Progenitor cell of endocrine pancreas (in vitro differentiated cells): Measurements from ENCODE around the gene PPIG. TPM values are rescaled to one million over a fixed set of nuclear protein-coding genes. Genes with fewer than 3 reads are reported as not detected.
"Not testable (repeated sequence)": the region's sequence is repeated elsewhere in the genome, so short reads cannot be mapped to it uniquely, and the experiment has no call there.

Experiments
- DNase-seq: peaks from one replicate; pipeline ENCODE4 v3.0.0; 2021; ENCODE audit warnings: low spot score; ENCODE audit not compliant: unreplicated experiment
- H3K27ac Mint-ChIP-seq: 2 replicates; pipeline ENCODE4 v1.8.0; 2021; ENCODE audit warnings: mild to moderate bottlenecking, moderate library complexity, mixed read lengths
- H3K27me3 Mint-ChIP-seq: 2 replicates; pipeline ENCODE4 v1.8.0; 2021; ENCODE audit warnings: mixed read lengths
- H3K36me3 Mint-ChIP-seq: 2 replicates; pipeline ENCODE4 v1.8.0; 2022; ENCODE audit warnings: mixed read lengths; ENCODE audit not compliant: insufficient read depth
- H3K4me1 Mint-ChIP-seq: 2 replicates; pipeline ENCODE4 v1.8.0; 2021; ENCODE audit warnings: low read depth, mixed read lengths
- H3K4me3 Mint-ChIP-seq: 2 replicates; pipeline ENCODE4 v1.8.0; 2021; ENCODE audit warnings: low read depth, mild to moderate bottlenecking, moderate library complexity, mixed read lengths
- H3K9me3 Mint-ChIP-seq: 2 replicates; pipeline ENCODE4 v1.8.0; 2021; ENCODE audit warnings: low read depth, mixed read lengths
- total RNA-seq: library from RNA; stranded (reverse); gene quantifications from 2 replicates; pipeline ENCODE4 v1.2.1, GENCODE V29; 2021
- TF ChIP-seq, protein P1 (sequence below): fragments of 200-600 bp; sonication (generic); IDR thresholded peaks from one replicate; pipeline ENCODE4 v1.5.0; 2021; ENCODE audit warnings: antibody characterized with exemption, mild to moderate bottlenecking; ENCODE audit not compliant: unreplicated experiment

Gene PPIG
- total RNA-seq, 1 donor from 2014 or later, result 62.1 TPM

DNA sequence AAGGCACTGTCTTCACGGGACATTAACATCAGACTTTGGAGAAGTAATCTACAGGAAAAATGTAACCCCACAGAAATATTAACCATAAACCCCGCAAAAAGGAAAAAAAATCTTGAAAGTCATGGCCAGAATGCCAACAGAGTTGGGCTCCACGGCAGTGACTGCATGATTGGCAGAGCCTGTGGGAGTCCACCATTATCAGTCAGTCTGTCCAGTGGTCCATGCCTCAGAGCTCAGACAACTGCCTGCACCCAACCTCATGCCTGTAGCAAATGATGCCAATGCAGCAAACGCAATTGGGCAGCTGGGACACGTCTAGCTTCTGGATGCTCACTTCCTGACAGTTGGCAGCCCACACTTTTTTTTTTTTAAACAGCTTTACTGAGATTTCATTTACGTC is 5.1 kb upstream of the PPIG start:
- Mint-ChIP-seq H3K27ac (no peak overlapping the region), H3K27me3 (peaks cover 16% of the 10 kb centered on the region), H3K9me3 (peaks cover 3% of the 10 kb centered on the region), H3K4me3 (no peak overlapping the region), H3K4me1 (peaks cover 2% of the 10 kb centered on the region), H3K36me3 (peaks cover 3% of the 10 kb centered on the region)
- no peak for DNase-seq
- TF ChIP-seq, protein P1, sequence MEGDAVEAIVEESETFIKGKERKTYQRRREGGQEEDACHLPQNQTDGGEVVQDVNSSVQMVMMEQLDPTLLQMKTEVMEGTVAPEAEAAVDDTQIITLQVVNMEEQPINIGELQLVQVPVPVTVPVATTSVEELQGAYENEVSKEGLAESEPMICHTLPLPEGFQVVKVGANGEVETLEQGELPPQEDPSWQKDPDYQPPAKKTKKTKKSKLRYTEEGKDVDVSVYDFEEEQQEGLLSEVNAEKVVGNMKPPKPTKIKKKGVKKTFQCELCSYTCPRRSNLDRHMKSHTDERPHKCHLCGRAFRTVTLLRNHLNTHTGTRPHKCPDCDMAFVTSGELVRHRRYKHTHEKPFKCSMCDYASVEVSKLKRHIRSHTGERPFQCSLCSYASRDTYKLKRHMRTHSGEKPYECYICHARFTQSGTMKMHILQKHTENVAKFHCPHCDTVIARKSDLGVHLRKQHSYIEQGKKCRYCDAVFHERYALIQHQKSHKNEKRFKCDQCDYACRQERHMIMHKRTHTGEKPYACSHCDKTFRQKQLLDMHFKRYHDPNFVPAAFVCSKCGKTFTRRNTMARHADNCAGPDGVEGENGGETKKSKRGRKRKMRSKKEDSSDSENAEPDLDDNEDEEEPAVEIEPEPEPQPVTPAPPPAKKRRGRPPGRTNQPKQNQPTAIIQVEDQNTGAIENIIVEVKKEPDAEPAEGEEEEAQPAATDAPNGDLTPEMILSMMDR, result no peak

DNA sequence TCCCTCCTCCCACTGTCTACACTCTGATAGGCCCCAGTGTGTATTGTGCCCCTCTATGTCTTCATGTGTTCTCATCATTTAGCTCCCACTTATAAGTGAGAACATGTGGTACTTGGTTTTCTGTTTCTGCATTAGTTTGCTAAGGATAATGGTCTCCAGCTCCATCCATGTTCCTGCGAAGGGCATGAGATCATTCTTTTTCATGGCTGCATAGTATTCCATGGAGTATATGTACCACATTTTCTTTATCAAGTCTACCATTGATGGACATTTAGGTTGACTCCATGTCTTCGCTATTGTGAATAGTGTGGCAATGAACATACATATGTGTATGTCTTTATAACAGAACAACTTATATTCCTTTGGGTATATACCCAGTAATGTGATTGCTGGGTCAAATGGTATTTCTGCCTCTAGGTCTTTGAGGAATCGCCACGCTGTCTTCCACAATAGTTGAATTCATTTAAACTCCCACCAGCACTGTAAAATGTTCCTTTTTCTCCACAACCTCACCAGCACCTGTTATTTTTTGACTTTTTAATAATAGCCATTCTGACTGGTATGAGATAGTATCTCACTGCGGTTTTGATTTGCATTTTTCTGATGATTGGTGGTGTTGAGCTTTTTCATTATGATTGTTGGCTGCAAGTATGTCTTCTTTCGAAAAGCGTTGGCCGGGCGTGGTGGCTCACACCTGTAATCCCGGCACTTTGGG is 1.4 kb upstream of the PPIG start:
- DNase-seq, H3K9me3 Mint-ChIP-seq, H3K27ac Mint-ChIP-seq, H3K36me3 Mint-ChIP-seq: not testable (repeated sequence)
- Mint-ChIP-seq H3K27me3 (peaks cover 12% of the 10 kb centered on the region), H3K4me3 (peak overlapping the region; percentile 38), H3K4me1 (peaks cover 13% of the 10 kb centered on the region)

DNA sequence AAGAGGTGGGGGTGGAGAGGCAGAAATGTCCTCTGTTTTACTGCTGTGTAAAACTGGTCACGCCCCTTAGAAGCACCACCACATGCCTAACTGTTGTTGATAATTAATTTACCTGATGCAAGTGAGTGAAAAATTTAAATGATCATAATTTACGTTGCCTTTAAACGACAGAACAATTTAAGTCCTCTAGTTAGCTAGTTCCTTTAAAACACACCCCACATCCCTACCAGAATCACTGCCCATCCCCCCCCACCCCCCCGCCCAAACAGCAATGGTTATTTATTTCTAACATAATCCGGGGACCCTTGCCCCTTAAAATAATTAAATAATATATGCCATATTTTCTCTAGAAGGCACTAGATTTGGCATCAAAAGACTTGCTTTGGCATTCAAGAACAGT is 633 bp upstream of the PPIG start:
- H3K4me3 Mint-ChIP-seq, result peak overlapping the region; percentile 99
- TF ChIP-seq, protein P1, result no peak
- H3K36me3 Mint-ChIP-seq, result peaks cover 6% of the 10 kb centered on the region
- DNase-seq, result no peak
- H3K4me1 Mint-ChIP-seq, result peaks cover 13% of the 10 kb centered on the region
- H3K27ac Mint-ChIP-seq, result peak overlapping the region; percentile 49
- peaks cover 4% of the 10 kb centered on the region for H3K9me3 Mint-ChIP-seq
- H3K27me3 Mint-ChIP-seq, result peaks cover 12% of the 10 kb centered on the region

DNA sequence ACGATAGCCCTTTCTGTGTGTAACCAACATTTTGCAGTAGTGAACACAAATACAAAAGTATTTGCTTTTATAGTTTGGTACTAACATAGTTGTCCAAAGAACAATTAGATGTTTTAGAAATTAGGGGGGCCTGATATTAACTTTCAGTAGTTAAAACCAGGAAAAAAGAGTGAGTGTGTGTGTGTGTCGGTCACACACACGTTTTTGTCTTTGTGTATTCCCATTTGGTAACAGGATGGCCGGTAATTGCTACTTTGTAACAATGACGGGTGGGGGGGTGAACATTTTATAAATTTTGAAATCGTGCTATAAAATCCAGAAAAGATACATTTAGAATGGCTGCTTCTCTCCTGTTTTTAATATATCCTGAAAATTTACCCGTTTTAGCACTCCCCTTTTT is 1.5 kb downstream of the PPIG start:
- H3K27ac Mint-ChIP-seq, result peak overlapping the region; percentile 99
- H3K4me1 Mint-ChIP-seq, result peaks cover 13% of the 10 kb centered on the region
- TF ChIP-seq, protein P1, result no peak
- peaks cover 4% of the 10 kb centered on the region for H3K9me3 Mint-ChIP-seq
- no peaks in the 10 kb centered on the region for H3K27me3 Mint-ChIP-seq
- peak overlapping the region; percentile 99 for H3K4me3 Mint-ChIP-seq
- DNase-seq, result no peak
- H3K36me3 Mint-ChIP-seq, result peaks cover 8% of the 10 kb centered on the region

DNA sequence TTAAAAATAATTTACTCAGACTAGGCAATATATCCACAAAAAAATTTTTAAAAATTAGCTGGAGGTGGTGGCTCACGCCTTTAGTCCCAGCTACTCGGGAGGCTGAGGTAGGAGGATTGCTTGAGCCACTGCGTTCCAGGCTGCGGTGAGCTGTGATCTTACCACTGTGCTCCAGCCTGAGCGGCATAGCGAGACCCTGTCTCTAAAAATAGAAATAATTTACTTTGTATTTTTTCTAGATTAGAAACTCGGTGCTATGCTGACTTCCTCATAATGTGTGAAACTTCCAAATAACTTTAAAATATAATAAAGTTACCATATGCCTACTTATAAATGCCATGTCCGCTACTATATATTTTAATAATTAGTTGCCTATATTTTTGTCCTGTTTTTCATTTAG is 6.7 kb downstream of the PPIG start:
- DNase-seq, result no peak
- no peaks in the 10 kb centered on the region for H3K27me3 Mint-ChIP-seq
- H3K36me3 Mint-ChIP-seq, result peaks cover 3% of the 10 kb centered on the region
- H3K27ac Mint-ChIP-seq, result no peak overlapping the region
- peaks cover 7% of the 10 kb centered on the region for H3K4me1 Mint-ChIP-seq
- no peaks in the 10 kb centered on the region for H3K9me3 Mint-ChIP-seq
- H3K4me3 Mint-ChIP-seq, result no peak overlapping the region
- TF ChIP-seq, protein P1, result no peak

DNA sequence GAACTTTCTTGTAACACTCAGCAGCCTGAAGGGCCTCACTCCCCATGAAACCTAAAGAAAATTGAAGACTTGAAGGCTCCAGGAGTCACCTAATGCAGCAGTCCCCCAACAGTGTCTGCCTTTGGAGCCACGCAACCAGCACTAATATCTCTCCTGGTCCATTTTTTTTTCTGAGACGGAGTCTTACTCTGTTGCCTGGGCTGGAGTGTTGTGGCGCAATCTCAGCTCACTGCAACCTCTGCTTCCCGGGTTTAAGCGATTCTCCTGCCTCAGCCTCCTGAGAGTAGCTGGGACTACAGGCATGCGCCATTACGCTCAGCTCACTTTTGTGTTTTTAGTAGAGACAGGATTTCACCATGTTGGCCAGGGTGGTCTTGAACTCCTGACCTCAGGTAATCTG is 12.4 kb downstream of the PPIG start:
- H3K4me1 Mint-ChIP-seq, H3K36me3 Mint-ChIP-seq, H3K27ac Mint-ChIP-seq, H3K9me3 Mint-ChIP-seq, DNase-seq, H3K27me3 Mint-ChIP-seq, H3K4me3 Mint-ChIP-seq: not testable (repeated sequence)
